ENCODE data around the gene F2R. TPM values are rescaled to one million over a fixed set of nuclear protein-coding genes. Genes with fewer than 3 reads are reported as not detected.

Gene F2R
- total and polyA plus RNA-seq, 2 of the 4 experiments (the other 2 are of a cell fraction), result 85.7 to 147 TPM

- dilution Hi-C loops (cut with HindIII; ENCODE audit: low sequenced_read_pairs, unreplicated experiment) (no loop called here), in situ Hi-C loops (cut with MboI; ENCODE audit: low sequenced_read_pairs) (no loop called here), intact Hi-C loops (cut with micrococcal nuclease) (no loop called here)
- H4K91ac ChIP-seq (ENCODE audit: insufficient read depth, low read depth, low read length), result no peak overlapping the region
- no peak overlapping the region for H3K27ac ChIP-seq (ENCODE audit: insufficient read depth, low read length)
- DNase-seq (no peak), ATAC-seq (ENCODE audit: low read depth) (no peak)
- peaks cover 2% of the 10 kb centered on the region; the same call in 1 of the 2 replicates for H3K9me3 ChIP-seq (ENCODE audit: control insufficient read depth, insufficient read depth, low read length)
- no CpG with 5 or more reads among the region's 2 CpGs for WGBS, 2 experiments (ENCODE audit: extremely low coverage in 2 of 2, insufficient read length in 1 of 2)
- no peak overlapping the region for H3K9ac ChIP-seq (ENCODE audit: low read depth, low read length)
- H2BK5ac ChIP-seq (ENCODE audit: low read depth, low read length, poor library complexity, severe bottlenecking), result no peak overlapping the region
- no peaks in the 10 kb centered on the region; a peak in 1 of 4 replicates for H3K79me1 ChIP-seq (ENCODE audit: low read depth in 1 of 2, low read length in 2 of 2)
- H3K56ac ChIP-seq (ENCODE audit: extremely low read depth, insufficient read depth, low read length), result no peak overlapping the region
- H2AK5ac ChIP-seq (ENCODE audit: low read depth, low read length), result no peak overlapping the region
- no peaks in the 10 kb centered on the region for H3K36me3 ChIP-seq (ENCODE audit: control insufficient read depth, insufficient read depth, low read length)
- H3K18ac ChIP-seq (ENCODE audit: low read depth, low read length), result no peak overlapping the region
- no peak overlapping the region for H3K4me2 ChIP-seq (ENCODE audit: low read depth, low read length)
- H3K4me3 ChIP-seq (ENCODE audit: insufficient read depth, low read depth, low read length), result no peak overlapping the region
- no peak overlapping the region for H2BK20ac ChIP-seq (ENCODE audit: low read depth, low read length)
- TF ChIP-seq SMC3 (IDR thresholded peaks at IDR 0.05; ENCODE audit: low read depth, low read length) (no peak), ELK1 (IDR thresholded peaks at IDR 0.05; ENCODE audit: borderline replicate concordance, low read depth, low read length) (no peak), USF2 (IDR thresholded peaks at IDR 0.05; ENCODE audit: low read depth, low read length) (no peak), BHLHE40 (IDR thresholded peaks at IDR 0.05; ENCODE audit: low read depth, low read length) (no peak), NFE2L2 (IDR thresholded peaks at IDR 0.05; ENCODE audit: low read depth, low read length) (no peak), POLR2A (IDR thresholded peaks at IDR 0.05; ENCODE audit: low read depth, low read length) (no peak), CTCF (conservative IDR thresholded peaks at IDR 0.05; ENCODE audit: low read depth, low read length) (no peak), RAD21 (IDR thresholded peaks at IDR 0.05; ENCODE audit: low read length) (no peak), CEBPB (IDR thresholded peaks at IDR 0.05; ENCODE audit: low read depth, low read length) (no peak), FOS (IDR thresholded peaks at IDR 0.05; ENCODE audit: low read depth, low read length) (no peak), RFX5 (IDR thresholded peaks at IDR 0.05; ENCODE audit: low read depth, low read length) (no peak), MXI1 (IDR thresholded peaks at IDR 0.05; ENCODE audit: borderline replicate concordance, low read depth, low read length) (no peak), MAZ (IDR thresholded peaks at IDR 0.05; ENCODE audit: borderline replicate concordance, low read depth, low read length) (no peak)
- no peak overlapping the region for H2BK15ac ChIP-seq (ENCODE audit: low read depth, low read length)
- no peak overlapping the region for H3K4ac ChIP-seq (ENCODE audit: low read depth, low read length)
- H2BK120ac ChIP-seq (ENCODE audit: low read depth, low read length), result no peak overlapping the region
- no peak overlapping the region for H4K5ac ChIP-seq (ENCODE audit: low read depth, low read length)
- no peaks in the 10 kb centered on the region; the same call in 1 of the 2 replicates for H3K27me3 ChIP-seq (ENCODE audit: control insufficient read depth, insufficient read depth, low read length)
- no peak overlapping the region for H2AFZ ChIP-seq (replicated peaks; ENCODE audit: low read length, poor library complexity)
- ChIA-PET POLR2A (ENCODE audit: unreplicated experiment) (no interaction called here), CTCF (interaction anchor here (0.7 kb wide), 1 partner anchor 25 kb away, joined by 3 read pairs; no protein-coding TSS in a partner anchor)
- no peak overlapping the region for H2AK9ac ChIP-seq (replicated peaks; ENCODE audit: low read depth, low read length, poor library complexity)
- no peak overlapping the region for H4K8ac ChIP-seq (ENCODE audit: low read depth in 2 of 2, low read length in 2 of 2)
- no peaks in the 10 kb centered on the region for H3K9me1 ChIP-seq (ENCODE audit: insufficient read depth, low read length)
- H3K23ac ChIP-seq (ENCODE audit: low read depth, low read length), result no peak overlapping the region
- peaks cover 6% of the 10 kb centered on the region for H3K4me1 ChIP-seq (ENCODE audit: control insufficient read depth, insufficient read depth, low read length)
- no peaks in the 10 kb centered on the region for H4K20me1 ChIP-seq (ENCODE audit: insufficient read depth, low read length)
- BruUV-seq (replicated peaks), result no TSS peak
- no peak overlapping the region for H3K14ac ChIP-seq (replicated peaks; ENCODE audit: low read depth, low read length)
Measured at GRCh38 chr5:76762484-76762883, 46.6 kb downstream of the F2R start.

Data from IMR-90 (cell line).